Panc1 (cell line): ENCODE data around the gene DENND2A.

ENCODE experiments used
- CTCF ChIP-seq: fragments of 450-650 bp; IDR thresholded peaks from 2 replicates; pipeline ENCODE4 v1.5.1; 2017; ENCODE audit warnings: mild to moderate bottlenecking
- POLR2AphosphoS5 ChIP-seq: IDR thresholded peaks from 2 replicates; pipeline ENCODE4 v1.6.1; 2012; ENCODE audit warnings: mild to moderate bottlenecking, low read depth, low read length, moderate library complexity
- SIN3A ChIP-seq: IDR thresholded peaks from 2 replicates; pipeline ENCODE4 v1.6.1; 2012; ENCODE audit warnings: low read depth, mild to moderate bottlenecking, low read length, moderate library complexity, borderline replicate concordance; ENCODE audit not compliant: insufficient read depth

GRCh38 chr7:140600341-140600740 is 40.3 kb downstream of the DENND2A start:
- no peak for TF ChIP-seq CTCF
- no peak for TF ChIP-seq SIN3A
- TF ChIP-seq POLR2AphosphoS5, result no peak
